HEK293 (cell line): Measurements from ENCODE around the gene IRF7.

Experiments
- ZBTB7A ChIP-seq: fragments of 450-650 bp; formaldehyde crosslinking; IDR thresholded peaks from 2 replicates; pipeline ENCODE4 v1.5.1; 2016; ENCODE audit warnings: low read depth, missing biosample characterization, missing genetic modification characterization
- ZNF221 ChIP-seq: fragments of 450-650 bp; formaldehyde crosslinking; IDR thresholded peaks from 2 replicates; pipeline ENCODE4 v1.5.1; 2017; ENCODE audit warnings: missing biosample characterization, missing genetic modification characterization, borderline replicate concordance
- ZNF76 ChIP-seq: fragments of 450-650 bp; formaldehyde crosslinking; IDR thresholded peaks from 2 replicates; pipeline ENCODE4; 2016; ENCODE audit warnings: low read depth, missing biosample characterization, missing genetic modification characterization, borderline replicate concordance
- TF ChIP-seq, protein P1 (sequence below): fragments of 450-650 bp; formaldehyde crosslinking; IDR thresholded peaks from 2 replicates; pipeline ENCODE4 v1.5.1; 2016; ENCODE audit warnings: missing biosample characterization, missing genetic modification characterization
- TF ChIP-seq, protein P2 (sequence below): fragments of 450-650 bp; formaldehyde crosslinking; IDR thresholded peaks from 2 replicates; pipeline ENCODE4 v1.5.1; 2016; ENCODE audit warnings: missing biosample characterization, missing genetic modification characterization
- TF ChIP-seq, protein P3 (sequence below): fragments of 450-650 bp; formaldehyde crosslinking; IDR thresholded peaks from 2 replicates; pipeline ENCODE4 v1.5.1; 2016; ENCODE audit warnings: missing biosample characterization, missing genetic modification characterization
- TF ChIP-seq, protein P4 (sequence below): fragments of 450-650 bp; formaldehyde crosslinking; IDR thresholded peaks from 2 replicates; pipeline ENCODE4 v1.5.1; 2016; ENCODE audit warnings: missing biosample characterization, missing genetic modification characterization
- TF ChIP-seq, protein P5 (sequence below): fragments of 450-650 bp; formaldehyde crosslinking; IDR thresholded peaks from 2 replicates; pipeline ENCODE4 v1.5.1; 2016; ENCODE audit warnings: missing biosample characterization, missing genetic modification characterization

DNA sequence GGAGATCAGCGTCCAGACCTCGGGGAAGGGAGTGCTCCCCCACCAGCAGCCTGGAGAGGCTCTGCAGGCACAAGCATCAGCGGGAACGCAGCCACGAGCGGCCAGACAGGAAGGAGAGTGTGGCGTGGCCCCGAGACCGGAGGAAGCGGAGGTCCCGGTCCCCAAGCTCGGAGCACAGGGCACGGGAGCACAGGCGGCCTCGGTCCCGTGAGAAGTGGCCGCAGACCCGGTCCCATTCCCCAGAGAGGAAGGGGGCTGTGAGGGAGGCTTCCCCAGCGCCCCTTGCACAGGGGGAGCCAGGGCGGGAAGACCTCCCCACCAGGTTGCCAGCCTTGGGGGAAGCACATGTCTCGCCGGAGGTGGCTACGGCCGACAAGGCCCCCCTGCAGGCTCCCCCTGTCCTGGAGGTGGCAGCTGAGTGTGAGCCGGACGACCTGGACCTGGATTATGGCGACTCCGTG, 6.9 kb downstream of the IRF7 start:
- TF ChIP-seq, protein P1, sequence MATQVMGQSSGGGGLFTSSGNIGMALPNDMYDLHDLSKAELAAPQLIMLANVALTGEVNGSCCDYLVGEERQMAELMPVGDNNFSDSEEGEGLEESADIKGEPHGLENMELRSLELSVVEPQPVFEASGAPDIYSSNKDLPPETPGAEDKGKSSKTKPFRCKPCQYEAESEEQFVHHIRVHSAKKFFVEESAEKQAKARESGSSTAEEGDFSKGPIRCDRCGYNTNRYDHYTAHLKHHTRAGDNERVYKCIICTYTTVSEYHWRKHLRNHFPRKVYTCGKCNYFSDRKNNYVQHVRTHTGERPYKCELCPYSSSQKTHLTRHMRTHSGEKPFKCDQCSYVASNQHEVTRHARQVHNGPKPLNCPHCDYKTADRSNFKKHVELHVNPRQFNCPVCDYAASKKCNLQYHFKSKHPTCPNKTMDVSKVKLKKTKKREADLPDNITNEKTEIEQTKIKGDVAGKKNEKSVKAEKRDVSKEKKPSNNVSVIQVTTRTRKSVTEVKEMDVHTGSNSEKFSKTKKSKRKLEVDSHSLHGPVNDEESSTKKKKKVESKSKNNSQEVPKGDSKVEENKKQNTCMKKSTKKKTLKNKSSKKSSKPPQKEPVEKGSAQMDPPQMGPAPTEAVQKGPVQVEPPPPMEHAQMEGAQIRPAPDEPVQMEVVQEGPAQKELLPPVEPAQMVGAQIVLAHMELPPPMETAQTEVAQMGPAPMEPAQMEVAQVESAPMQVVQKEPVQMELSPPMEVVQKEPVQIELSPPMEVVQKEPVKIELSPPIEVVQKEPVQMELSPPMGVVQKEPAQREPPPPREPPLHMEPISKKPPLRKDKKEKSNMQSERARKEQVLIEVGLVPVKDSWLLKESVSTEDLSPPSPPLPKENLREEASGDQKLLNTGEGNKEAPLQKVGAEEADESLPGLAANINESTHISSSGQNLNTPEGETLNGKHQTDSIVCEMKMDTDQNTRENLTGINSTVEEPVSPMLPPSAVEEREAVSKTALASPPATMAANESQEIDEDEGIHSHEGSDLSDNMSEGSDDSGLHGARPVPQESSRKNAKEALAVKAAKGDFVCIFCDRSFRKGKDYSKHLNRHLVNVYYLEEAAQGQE = no peak
- TF ChIP-seq ZNF221 (no peak), ZBTB7A (tag by site-specific recombination) (no peak), ZNF76 (tag by site-specific recombination) (no peak)
- TF ChIP-seq, protein P2, sequence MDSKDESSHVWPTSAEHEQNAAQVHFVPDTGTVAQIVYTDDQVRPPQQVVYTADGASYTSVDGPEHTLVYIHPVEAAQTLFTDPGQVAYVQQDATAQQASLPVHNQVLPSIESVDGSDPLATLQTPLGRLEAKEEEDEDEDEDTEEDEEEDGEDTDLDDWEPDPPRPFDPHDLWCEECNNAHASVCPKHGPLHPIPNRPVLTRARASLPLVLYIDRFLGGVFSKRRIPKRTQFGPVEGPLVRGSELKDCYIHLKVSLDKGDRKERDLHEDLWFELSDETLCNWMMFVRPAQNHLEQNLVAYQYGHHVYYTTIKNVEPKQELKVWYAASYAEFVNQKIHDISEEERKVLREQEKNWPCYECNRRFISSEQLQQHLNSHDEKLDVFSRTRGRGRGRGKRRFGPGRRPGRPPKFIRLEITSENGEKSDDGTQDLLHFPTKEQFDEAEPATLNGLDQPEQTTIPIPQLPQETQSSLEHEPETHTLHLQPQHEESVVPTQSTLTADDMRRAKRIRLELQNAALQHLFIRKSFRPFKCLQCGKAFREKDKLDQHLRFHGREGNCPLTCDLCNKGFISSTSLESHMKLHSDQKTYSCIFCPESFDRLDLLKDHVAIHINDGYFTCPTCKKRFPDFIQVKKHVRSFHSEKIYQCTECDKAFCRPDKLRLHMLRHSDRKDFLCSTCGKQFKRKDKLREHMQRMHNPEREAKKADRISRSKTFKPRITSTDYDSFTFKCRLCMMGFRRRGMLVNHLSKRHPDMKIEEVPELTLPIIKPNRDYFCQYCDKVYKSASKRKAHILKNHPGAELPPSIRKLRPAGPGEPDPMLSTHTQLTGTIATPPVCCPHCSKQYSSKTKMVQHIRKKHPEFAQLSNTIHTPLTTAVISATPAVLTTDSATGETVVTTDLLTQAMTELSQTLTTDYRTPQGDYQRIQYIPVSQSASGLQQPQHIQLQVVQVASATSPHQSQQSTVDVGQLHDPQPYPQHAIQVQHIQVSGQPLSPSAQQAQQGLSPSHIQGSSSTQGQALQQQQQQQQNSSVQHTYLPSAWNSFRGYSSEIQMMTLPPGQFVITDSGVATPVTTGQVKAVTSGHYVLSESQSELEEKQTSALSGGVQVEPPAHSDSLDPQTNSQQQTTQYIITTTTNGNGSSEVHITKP = no peak
- TF ChIP-seq, protein P3, sequence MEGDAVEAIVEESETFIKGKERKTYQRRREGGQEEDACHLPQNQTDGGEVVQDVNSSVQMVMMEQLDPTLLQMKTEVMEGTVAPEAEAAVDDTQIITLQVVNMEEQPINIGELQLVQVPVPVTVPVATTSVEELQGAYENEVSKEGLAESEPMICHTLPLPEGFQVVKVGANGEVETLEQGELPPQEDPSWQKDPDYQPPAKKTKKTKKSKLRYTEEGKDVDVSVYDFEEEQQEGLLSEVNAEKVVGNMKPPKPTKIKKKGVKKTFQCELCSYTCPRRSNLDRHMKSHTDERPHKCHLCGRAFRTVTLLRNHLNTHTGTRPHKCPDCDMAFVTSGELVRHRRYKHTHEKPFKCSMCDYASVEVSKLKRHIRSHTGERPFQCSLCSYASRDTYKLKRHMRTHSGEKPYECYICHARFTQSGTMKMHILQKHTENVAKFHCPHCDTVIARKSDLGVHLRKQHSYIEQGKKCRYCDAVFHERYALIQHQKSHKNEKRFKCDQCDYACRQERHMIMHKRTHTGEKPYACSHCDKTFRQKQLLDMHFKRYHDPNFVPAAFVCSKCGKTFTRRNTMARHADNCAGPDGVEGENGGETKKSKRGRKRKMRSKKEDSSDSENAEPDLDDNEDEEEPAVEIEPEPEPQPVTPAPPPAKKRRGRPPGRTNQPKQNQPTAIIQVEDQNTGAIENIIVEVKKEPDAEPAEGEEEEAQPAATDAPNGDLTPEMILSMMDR = no peak
- TF ChIP-seq, protein P4, sequence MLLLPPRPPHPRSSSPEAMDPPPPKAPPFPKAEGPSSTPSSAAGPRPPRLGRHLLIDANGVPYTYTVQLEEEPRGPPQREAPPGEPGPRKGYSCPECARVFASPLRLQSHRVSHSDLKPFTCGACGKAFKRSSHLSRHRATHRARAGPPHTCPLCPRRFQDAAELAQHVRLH = no peak
- TF ChIP-seq, protein P5, sequence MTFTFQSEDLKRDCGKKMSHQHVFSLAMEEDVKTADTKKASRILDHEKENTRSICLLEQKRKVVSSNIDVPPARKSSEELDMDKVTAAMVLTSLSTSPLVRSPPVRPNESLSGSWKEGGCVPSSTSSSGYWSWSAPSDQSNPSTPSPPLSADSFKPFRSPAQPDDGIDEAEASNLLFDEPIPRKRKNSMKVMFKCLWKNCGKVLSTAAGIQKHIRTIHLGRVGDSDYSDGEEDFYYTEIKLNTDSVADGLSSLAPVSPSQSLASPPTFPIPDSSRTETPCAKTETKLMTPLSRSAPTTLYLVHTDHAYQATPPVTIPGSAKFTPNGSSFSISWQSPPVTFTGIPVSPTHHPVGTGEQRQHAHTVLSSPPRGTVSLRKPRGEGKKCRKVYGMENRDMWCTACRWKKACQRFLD = no peak
